Prostate gland (tissue), 2 donors: ENCODE measurements around the gene MARCHF2. TPM values are rescaled to one million over a fixed set of nuclear protein-coding genes. Genes with fewer than 3 reads are reported as not detected.

Experiments used
- DNase-seq: peaks from one replicate; pipeline ENCODE4 v3.0.0-alpha.2; 2019; ENCODE audit warnings: low spot score
- H3K27ac ChIP-seq, 2 donors: fragments of 200-600 bp; sonication (generic); 2 replicates each; pipeline ENCODE4 v1.5.1; 2017 to 2019
- H3K27me3 ChIP-seq: fragments of 200-600 bp; sonication (generic); replicated peaks from 2 replicates; pipeline ENCODE4 v1.5.1; 2019; ENCODE audit not compliant: insufficient read depth
- H3K36me3 ChIP-seq, 2 donors: fragments of 200-600 bp; sonication (generic); 1 replicate in 1 of 2; 2 replicates in 1 of 2; pipeline versions ENCODE4 v1.5.1 to v1.8.1; 2017 to 2019
- H3K4me1 ChIP-seq: fragments of 200-600 bp; sonication (generic); replicated peaks from 2 replicates; pipeline ENCODE4 v1.5.1; 2019
- H3K4me3 ChIP-seq, 2 donors: fragments of 200-600 bp; sonication (generic); 2 replicates each; pipeline ENCODE4 v1.5.1; 2017 to 2019
- H3K9me3 ChIP-seq: fragments of 200-600 bp; sonication (generic); 2 replicates; pipeline ENCODE4 v1.5.1; 2017
- POLR2A ChIP-seq: fragments of 450-650 bp; IDR thresholded peaks from one replicate; pipeline ENCODE4 v1.6.1; 2016; ENCODE audit warnings: antibody characterized with exemption, mild to moderate bottlenecking
- POLR2AphosphoS5 ChIP-seq: sonication (generic); formaldehyde crosslinking; IDR thresholded peaks from one replicate; pipeline ENCODE4 v1.6.1; 2017; ENCODE audit warnings: antibody characterized with exemption
- whole genome bisulfite sequencing: methylation state at CpG from one replicate; pipeline ENCODE4 v1.1.5; 2018; 5-methylcytosine and 5-hydroxymethylcytosine counted together
- intact Hi-C: fragments of 100-400 bp; cut with DNase I; formaldehyde crosslinking; loops from one replicate; pipeline ENCODE4 v1.14.2; 2022
- total RNA-seq, 2 donors: library from RNA; depleted of rRNA; stranded (reverse); fragments of >200 nt; gene quantifications; one replicate each; pipeline ENCODE4 v1.1.0, GENCODE V29; 2016
- TF ChIP-seq, protein P1 (sequence below), 4 experiments: fragments of 200-600 bp in 2 of 4; fragments of 450-650 bp in 2 of 4; sonication (generic) in 2 of 4; IDR thresholded peaks; 1 replicate in 3 of 4; 2 replicates in 1 of 4; pipeline ENCODE4 v1.5.1; 2016 to 2019; ENCODE audit warnings: antibody characterized with exemption in 4 of 4, mild to moderate bottlenecking in 2 of 4, moderate library complexity in 2 of 4

The MARCHF2 gene
- total RNA-seq, 2 donors from 2014 or later = 119 to 163 TPM

DNA sequence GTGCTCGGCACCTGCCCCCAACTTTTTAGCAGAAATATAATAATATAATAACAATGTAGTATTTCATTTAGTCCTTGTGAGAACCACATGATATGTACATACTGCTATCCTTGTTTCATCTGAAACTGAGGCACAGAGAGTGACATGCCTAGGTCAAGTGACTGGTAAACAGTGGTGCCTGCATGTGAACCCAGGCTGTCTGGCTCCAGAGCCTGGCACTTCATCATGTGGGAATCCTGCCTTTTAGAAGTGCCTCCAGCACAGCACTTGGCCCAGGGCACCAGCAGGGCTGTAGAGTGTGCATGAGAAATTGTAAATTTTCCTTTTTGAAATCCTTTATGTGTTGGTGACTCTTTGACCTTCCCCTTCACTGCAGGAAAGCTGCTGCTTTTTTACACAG, 61.9 kb downstream of the MARCHF2 start:
- H3K4me3 ChIP-seq = no peak overlapping the region
- H3K4me1 ChIP-seq = no peaks in the 10 kb centered on the region
- intact Hi-C loops = no loop called here
- TF ChIP-seq POLR2AphosphoS5 = no peak
- TF ChIP-seq, protein P1, sequence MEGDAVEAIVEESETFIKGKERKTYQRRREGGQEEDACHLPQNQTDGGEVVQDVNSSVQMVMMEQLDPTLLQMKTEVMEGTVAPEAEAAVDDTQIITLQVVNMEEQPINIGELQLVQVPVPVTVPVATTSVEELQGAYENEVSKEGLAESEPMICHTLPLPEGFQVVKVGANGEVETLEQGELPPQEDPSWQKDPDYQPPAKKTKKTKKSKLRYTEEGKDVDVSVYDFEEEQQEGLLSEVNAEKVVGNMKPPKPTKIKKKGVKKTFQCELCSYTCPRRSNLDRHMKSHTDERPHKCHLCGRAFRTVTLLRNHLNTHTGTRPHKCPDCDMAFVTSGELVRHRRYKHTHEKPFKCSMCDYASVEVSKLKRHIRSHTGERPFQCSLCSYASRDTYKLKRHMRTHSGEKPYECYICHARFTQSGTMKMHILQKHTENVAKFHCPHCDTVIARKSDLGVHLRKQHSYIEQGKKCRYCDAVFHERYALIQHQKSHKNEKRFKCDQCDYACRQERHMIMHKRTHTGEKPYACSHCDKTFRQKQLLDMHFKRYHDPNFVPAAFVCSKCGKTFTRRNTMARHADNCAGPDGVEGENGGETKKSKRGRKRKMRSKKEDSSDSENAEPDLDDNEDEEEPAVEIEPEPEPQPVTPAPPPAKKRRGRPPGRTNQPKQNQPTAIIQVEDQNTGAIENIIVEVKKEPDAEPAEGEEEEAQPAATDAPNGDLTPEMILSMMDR (IDR thresholded peaks at IDR 0.05) = no peak
- TF ChIP-seq POLR2A = no peak
- peaks cover 4 to 8% of the 10 kb centered on the region in 2 donors for H3K36me3 ChIP-seq
- 100% methylated on average over 1 of the region's 1 CpG for WGBS
- no peaks in the 10 kb centered on the region for H3K9me3 ChIP-seq
- no peaks in the 10 kb centered on the region for H3K27me3 ChIP-seq
- DNase-seq = no peak
- no peak overlapping the region for H3K27ac ChIP-seq

DNA sequence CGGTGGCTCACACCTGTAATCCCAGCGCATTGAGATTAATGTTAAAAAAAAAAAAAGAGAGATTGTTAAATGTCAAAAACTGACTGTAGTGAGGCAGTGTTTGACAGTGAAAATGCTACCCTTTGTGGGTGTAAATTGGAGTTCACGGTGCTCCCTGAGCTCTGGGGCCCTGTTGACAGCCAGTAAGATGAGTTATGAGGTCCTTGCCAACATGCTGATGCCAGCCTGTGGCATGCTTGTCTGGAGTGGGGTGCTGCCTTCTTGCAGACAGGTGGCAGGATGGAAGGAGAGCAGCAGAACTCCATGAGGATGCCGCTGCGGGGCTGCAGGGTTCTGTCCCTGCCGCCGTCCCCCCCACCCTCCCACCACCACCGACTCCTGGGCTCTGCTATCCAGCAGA, 63.4 kb downstream of the MARCHF2 start:
- 65% methylated on average over 8 of the region's 8 CpGs for WGBS
- intact Hi-C loops = no loop called here
- no peak for TF ChIP-seq POLR2A
- no peak for TF ChIP-seq POLR2AphosphoS5
- TF ChIP-seq, protein P1 (IDR thresholded peaks at IDR 0.05) = no peak
- no peak overlapping the region for H3K27ac ChIP-seq
- H3K4me3 ChIP-seq = no peak overlapping the region
- DNase-seq = no peak
- no peaks in the 10 kb centered on the region for H3K27me3 ChIP-seq
- no peaks in the 10 kb centered on the region for H3K9me3 ChIP-seq
- H3K36me3 ChIP-seq = peaks cover 4% of the 10 kb centered on the region in 2 donors
- peaks cover 8% of the 10 kb centered on the region for H3K4me1 ChIP-seq

DNA sequence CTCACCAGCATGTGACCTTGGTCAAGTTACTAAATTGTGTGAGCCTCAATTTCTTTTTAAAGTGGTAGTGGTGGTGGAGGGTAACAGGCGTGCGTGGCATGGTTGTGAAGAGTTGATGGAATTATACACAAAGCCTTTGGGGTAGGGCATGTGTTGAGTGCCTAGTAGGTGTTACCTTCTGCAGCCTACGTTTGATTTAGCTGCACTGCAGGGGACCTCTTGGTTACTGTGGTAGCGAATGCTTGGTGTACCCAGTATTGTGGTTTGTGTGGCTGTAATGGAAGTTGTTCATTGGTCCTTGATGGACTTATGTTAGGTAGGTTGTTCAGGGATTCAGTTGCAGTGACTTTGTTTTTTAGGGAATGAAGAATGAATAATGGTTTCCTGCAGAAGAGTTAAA, 64.8 kb downstream of the MARCHF2 start:
- H3K27me3 ChIP-seq = no peaks in the 10 kb centered on the region
- H3K4me3 ChIP-seq = no peak overlapping the region
- H3K36me3 ChIP-seq = peaks cover 0 to 4% of the 10 kb centered on the region in 2 donors
- WGBS = 82% methylated on average over 4 of the region's 4 CpGs
- H3K4me1 ChIP-seq = peaks cover 9% of the 10 kb centered on the region
- TF ChIP-seq POLR2A = no peak
- TF ChIP-seq, protein P1 (IDR thresholded peaks at IDR 0.05) = no peak
- no peak for TF ChIP-seq POLR2AphosphoS5
- H3K27ac ChIP-seq = no peak overlapping the region
- no peak for DNase-seq
- no peaks in the 10 kb centered on the region for H3K9me3 ChIP-seq
- intact Hi-C loops = no loop called here

DNA sequence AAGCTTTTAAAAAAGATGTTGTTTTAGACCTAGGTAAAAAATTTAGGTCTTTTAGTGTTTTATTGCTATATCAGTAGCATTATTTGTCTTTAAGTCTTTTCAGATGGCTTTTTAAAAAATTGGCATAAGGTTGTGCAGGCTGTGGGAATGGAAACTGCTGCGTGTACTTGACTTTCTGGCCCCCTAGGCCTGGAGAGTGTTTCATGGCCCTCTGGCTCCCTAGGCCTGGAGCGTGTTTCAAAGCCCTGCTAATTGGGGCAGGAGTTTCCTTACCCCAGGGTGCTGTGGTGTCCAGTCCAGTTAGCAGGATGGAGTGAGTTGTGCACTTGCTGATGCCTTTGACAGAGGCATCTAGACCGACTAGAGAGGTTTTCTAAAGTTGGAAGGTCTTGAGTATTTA, 65.5 kb downstream of the MARCHF2 start:
- no peaks in the 10 kb centered on the region for H3K27me3 ChIP-seq
- TF ChIP-seq, protein P1 (IDR thresholded peaks at IDR 0.05) = no peak
- TF ChIP-seq POLR2A (no peak), POLR2AphosphoS5 (no peak)
- H3K36me3 ChIP-seq = peaks cover 0 to 4% of the 10 kb centered on the region in 2 donors
- intact Hi-C loops = no loop called here
- 51% methylated on average over 3 of the region's 3 CpGs for WGBS
- H3K4me1 ChIP-seq = peaks cover 9% of the 10 kb centered on the region
- no peak overlapping the region for H3K4me3 ChIP-seq
- no peaks in the 10 kb centered on the region for H3K9me3 ChIP-seq
- no peak overlapping the region for H3K27ac ChIP-seq
- DNase-seq = no peak

DNA sequence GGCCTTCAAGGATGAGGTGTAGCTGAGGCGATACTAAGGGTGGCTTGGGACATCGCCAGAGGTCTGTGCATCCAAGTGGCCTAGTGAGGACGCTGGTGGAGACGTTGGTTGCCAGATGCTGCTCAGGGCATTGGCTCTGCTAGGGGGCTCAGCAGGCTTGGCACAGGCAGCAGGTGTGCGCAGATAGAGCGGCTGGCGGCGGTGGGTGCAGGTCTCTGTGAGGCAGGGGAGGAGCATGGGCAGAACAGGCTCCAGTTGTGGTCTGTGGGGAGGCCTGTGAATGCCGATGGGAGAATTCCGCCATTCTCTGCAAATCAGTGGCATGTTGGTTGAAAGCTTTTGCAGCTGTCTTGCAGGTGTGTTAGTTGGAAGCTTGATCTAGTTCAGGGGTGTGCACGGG, 68.1 kb downstream of the MARCHF2 start:
- H3K27ac ChIP-seq = peak overlapping the region; percentile 14 to 54
- H3K36me3 ChIP-seq = peaks cover 10% of the 10 kb centered on the region in 2 donors
- TF ChIP-seq POLR2A = no peak
- TF ChIP-seq POLR2AphosphoS5 = no peak
- TF ChIP-seq, protein P1 (IDR thresholded peaks at IDR 0.05) = no peak
- H3K27me3 ChIP-seq = no peaks in the 10 kb centered on the region
- intact Hi-C loops = no loop called here
- H3K4me1 ChIP-seq = peaks cover 9% of the 10 kb centered on the region
- H3K4me3 ChIP-seq = no peak overlapping the region
- no peaks in the 10 kb centered on the region for H3K9me3 ChIP-seq
- WGBS = 49% methylated on average over 11 of the region's 11 CpGs
- DNase-seq = no peak
